HG02840 (cell line): ENCODE results near the gene KIF26B.

ENCODE experiments used
- ATAC-seq: cut with Tn5 transposase; IDR thresholded peaks from one replicate; pipeline ENCODE4 v1.9.1; 2021; ENCODE audit warnings: mild to moderate bottlenecking, moderate library complexity, moderate number of reproducible peaks; ENCODE audit not compliant: unreplicated experiment, low FRiP score

KIF26B gene

DNA sequence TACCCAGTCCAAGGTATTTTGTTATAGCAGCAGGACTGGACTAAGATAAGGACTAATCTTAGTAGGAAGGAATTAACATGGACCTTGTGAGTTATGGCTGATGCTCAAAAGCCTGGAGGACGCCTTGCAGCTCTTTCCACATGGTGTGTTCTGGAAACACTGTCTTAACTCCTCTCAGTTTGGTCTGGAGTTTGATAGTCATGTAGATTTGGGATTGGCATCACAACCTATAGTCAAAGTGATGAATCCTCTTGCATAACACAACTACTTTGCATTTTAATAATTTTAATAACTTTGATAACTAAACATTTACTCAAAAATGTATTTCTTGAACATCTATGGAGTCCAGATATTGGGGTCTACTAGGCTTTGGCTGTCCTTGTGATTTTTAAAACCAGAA is 293.7 kb downstream of the KIF26B start:
- no peak for ATAC-seq

DNA sequence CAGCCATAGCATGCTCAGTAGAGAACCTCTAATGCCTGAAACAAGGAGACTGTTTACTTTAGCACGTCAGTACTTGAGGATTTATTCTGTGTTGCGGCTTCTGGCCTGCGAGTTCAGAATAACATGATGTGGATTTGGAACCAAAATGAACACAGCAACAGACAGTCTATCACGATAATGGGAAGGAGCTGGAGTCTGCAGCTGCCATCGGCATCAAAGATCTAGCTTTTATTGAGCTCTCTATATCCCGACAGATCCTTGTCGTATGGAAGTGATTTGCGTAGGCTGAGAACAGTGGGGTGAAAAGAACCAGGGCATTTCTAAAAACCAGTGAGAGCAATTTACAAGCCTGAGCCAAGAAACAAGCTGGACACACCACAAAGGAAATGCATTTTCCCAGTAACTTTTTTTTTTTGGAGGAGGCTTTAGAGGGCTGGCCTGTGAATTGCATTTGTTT is 294.2 kb downstream of the KIF26B start:
- ATAC-seq = no peak

- no peak for ATAC-seq
Observed at GRCh38 chr1:245453541-245453940, 298.8 kb downstream of the KIF26B start.

GRCh38 chr1:245454051-245454450 is 299.3 kb downstream of the KIF26B start:
- ATAC-seq = no peak

DNA sequence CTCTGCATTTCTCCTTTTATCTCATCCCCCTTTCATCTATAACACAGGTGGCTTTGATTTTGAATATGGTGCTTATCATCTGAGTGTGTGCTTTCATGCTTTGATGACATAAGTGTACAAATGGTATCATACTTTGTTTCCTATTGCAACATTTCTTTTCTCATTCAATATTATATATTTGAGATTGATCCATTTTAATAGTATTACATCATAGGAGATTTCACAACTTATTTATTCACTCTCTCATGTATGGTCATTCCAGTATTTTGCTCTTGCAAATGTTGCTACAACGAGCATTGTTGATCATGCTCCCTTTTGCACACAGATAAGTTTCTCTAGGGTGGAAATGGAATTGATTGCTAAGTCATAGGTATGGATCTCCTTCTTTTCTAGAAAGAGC is 302.8 kb downstream of the KIF26B start:
- ATAC-seq = no peak

GRCh38 chr1:245458234-245458633 is 303.4 kb downstream of the KIF26B start:
- ATAC-seq = no peak

GRCh38 chr1:245458761-245459174 is 304.0 kb downstream of the KIF26B start:
- ATAC-seq = no peak

GRCh38 chr1:245459621-245460020 is 304.8 kb downstream of the KIF26B start:
- ATAC-seq = no peak

DNA sequence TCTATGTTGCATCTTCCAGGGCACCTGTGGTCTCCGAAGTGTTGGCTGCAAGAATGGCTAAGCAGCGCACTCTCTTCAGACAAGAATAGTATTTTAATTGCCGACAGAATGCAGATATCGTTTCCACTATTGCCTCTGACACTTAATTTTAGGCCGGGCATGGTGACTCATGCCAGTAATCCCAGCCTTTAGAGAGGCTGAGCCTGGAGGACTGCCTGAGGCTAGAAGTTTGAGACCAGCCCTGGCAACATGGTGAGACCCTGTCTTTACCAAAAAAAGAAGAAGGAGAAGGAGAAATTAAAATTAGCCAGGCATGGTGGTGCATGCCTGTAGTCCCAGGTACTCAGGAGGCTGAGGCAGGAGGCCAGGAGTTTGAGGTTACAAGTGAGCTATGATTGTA is 306.9 kb downstream of the KIF26B start:
- ATAC-seq = no peak

DNA sequence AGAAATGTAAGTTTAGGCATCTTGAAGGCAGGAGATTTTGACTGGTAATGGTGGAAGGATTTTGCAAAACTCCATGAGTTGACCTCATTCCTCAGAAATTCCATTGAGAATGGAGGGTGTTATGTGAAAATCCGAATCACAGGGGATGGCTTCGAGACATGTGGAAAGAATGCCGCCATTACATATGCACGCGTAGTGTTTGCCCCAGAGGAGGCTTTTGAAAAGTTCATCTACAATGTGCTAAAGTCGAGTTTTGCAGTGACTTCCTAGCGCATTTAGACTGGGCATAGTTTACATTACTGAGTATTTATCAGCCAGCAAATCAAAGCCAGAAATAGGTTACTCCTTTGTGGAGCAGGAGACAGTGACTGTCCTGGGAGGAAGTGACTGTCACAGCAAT is 307.4 kb downstream of the KIF26B start:
- ATAC-seq = no peak

GRCh38 chr1:245463392-245464165 is 308.8 kb downstream of the KIF26B start:
- ATAC-seq = no peak

DNA sequence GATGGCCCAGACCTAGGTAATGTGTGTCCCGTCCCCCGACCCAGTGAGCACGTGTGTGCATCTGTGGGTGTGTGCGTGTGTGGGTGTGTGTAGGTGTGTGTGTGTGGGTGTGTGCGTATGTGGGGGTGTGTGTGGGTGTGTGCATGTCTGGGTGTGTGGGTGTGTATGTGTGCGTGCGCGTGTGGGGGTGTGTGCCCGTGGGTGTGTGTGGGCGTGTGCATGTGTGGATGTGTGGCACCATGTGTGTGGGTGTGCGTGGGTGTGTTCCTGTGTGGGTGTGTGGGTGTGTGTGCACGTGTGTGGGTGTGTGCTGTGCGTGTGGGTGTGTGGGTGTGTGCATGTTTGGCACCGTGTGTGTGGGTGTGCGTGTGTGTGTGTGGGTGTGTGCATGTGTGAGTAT is 309.5 kb downstream of the KIF26B start:
- ATAC-seq = no peak

GRCh38 chr1:245465666-245466065 is 310.9 kb downstream of the KIF26B start:
- no peak for ATAC-seq

GRCh38 chr1:245466261-245466660 is 311.5 kb downstream of the KIF26B start:
- no peak for ATAC-seq

DNA sequence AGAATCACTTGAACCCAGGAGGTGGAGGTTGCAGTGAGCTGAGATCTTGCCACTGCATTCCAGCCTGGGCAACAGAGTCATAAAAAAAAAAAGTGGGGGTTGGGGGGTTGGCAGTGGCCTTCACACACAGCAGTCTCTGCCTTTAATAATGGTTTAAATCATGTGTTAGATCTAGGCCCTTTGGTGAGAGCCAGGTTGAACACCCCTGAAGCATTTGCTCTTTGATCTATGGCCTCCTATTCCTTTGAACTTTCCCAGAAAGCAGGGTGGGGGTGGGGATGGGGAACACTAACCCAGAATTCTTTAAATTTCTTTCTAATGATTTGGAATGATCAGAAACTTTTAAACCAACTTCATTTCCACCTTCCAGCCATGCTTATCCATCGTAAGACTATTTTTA is 313.0 kb downstream of the KIF26B start:
- no peak for ATAC-seq

DNA sequence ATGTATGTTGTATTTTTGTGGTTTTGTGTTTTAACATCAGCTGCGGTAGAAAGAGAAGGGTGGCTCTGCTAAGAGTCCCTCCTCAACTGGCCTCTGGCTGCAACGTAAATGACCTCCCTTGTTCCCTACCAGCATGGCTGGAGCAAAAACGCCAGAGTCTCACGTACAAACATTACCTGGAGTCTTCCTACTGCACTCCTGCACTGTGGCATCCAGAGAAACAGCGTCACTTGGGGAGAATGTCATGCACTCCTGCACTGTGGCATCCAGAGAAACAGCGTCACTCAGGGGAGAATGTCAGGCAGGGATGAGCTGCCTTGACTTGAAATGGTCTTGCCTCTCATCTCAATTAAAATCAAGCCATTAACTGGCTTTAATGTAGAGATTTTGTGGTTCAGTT is 314.2 kb downstream of the KIF26B start:
- ATAC-seq = no peak

GRCh38 chr1:245469734-245470133 is 314.9 kb downstream of the KIF26B start:
- no peak for ATAC-seq

DNA sequence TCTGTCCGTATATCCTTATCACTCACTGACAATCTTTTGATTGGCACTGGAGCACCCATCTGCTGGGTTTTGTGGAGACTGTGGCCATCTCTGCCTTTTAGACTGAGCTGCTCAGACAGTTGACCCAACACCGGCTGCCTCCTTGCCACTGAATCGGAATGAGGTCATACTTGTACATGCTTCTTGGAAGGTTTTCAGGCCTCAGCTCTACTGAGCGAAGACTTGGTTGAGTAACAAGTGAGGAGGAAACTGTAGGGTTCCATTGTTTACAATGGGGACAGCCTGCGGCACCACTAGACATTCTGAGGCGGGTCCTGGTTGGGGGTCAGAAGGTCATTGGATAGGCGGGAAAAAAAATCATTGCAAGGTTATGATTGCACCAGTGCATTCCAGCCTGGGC is 320.3 kb downstream of the KIF26B start:
- no peak for ATAC-seq

DNA sequence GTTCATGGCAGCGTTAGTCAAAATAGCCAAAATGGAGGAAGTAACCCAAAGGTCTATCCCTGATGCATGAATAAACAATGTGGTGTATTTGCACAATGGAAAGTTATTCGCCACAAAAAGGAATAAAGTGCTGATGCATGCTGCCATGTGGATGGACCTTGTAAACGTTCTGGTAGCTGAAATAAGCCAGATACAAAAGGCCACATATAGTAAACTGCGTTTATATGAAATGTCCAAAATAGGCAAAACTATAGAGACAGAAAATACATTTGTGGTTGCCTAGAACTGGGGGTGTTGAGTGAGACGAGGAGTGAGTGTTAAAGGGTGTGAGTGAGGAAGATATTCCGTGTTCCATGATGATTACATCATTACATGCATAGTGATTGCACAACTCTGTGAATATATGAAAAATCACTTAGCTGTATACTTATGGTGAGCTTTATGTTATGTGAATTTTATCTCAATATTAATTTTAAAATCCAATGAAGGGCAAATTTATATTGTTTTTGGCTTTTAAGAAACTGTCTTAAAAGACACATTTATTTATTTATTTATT is 321.3 kb downstream of the KIF26B start:
- ATAC-seq = no peak

DNA sequence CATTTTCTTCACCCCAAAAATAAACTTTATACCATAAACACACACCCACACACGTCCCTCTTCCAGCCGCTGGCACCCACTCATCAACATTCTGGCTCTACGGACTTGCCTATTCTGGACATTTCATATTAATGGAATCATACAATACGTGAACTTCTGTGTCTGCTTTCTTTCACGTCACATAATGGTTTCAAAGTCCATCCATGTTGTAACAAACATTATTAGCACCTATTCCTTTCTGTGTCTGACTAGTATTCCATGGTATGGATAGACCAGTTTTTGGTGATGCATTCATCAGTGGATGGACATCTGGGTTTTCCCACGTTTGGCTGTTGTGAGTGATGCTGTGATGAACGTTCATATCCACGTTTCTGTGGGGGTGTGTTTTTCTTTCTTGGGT is 323.2 kb downstream of the KIF26B start:
- ATAC-seq = no peak

DNA sequence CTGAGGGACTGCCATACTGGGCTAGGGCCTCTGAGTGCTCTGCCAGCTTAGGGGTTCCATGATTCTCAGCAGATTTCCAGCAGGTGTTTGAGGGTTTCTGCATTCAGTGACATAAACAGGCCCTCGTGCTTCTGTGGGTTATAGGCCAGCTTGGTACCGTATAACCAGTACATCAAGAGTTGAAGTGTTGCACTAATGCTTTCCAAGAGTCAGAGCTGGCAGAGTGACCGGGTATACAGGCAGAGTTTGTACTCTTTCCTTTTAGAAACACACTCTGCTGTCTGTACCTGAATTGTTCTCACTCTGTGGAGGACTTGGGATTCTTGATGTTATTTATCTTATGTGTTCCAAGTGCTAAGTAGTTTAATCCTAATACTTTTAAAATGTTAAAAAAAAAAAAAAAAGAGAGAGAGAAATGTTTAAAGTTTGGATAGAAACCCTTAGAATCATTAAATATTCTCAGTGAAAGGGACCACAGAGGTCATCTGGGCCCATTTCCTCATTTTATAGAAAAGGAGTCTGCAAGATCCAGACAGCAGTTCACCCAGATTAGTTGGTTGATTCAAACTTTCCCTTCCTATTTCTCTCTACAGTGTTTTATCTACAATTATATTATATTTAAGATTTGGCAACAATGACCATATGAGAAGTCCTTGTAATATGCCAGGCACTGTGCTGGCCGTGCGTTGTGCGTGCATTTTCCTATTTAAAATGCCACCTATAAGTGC is 325.8 kb downstream of the KIF26B start:
- no peak for ATAC-seq

GRCh38 chr1:245481261-245481660 is 326.5 kb downstream of the KIF26B start:
- no peak for ATAC-seq
